Nephron progenitor cell (in vitro differentiated cells): Measurements from ENCODE around the gene SLC6A3.

Experiments
- DNase-seq: peaks from one replicate; pipeline ENCODE4 v3.0.0; 2021
- H3K27ac Mint-ChIP-seq: 2 replicates; pipeline ENCODE4 v1.8.0; 2021; ENCODE audit warnings: mild to moderate bottlenecking, moderate library complexity, mixed read lengths
- H3K27me3 Mint-ChIP-seq: 2 replicates; pipeline ENCODE4 v1.8.0; 2021; ENCODE audit warnings: mild to moderate bottlenecking, low read depth, mixed read lengths; ENCODE audit not compliant: poor library complexity
- H3K36me3 Mint-ChIP-seq: 2 replicates; pipeline ENCODE4 v1.8.0; 2021; ENCODE audit warnings: low read depth, mixed read lengths
- H3K4me1 Mint-ChIP-seq: 2 replicates; pipeline ENCODE4 v1.8.0; 2021; ENCODE audit warnings: mixed read lengths
- H3K4me3 Mint-ChIP-seq: 2 replicates; pipeline ENCODE4 v1.8.0; 2021; ENCODE audit warnings: mild to moderate bottlenecking, moderate library complexity, mixed read lengths
- H3K9me3 Mint-ChIP-seq: 2 replicates; pipeline ENCODE4 v1.8.0; 2021; ENCODE audit warnings: mild to moderate bottlenecking, moderate library complexity, mixed read lengths
- TF ChIP-seq, protein P1 (sequence below): fragments of 200-600 bp; sonication (generic); IDR thresholded peaks from 2 replicates; pipeline ENCODE4 v1.5.0; 2021; ENCODE audit warnings: antibody characterized with exemption

SLC6A3 gene

DNA sequence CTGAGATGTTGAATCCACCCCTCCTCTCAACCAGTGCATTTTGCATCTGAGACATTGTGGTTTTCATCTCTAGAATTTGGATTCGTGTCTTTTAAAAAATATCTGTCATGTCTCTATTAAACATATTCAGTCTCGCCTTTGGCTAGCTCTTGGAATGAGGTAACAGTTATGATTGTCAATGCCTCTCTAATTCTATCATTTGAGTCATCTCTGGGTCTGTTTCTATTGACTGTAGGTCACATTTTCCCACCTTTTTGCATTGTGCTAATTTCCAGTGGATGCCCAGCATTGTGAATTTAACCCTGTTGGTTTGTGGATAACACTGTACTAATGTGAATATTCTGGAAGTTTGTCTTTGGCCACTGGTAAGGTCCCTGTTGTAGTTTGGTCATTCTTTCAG lies 8.4 kb upstream of the SLC6A3 start:
- TF ChIP-seq, protein P1, sequence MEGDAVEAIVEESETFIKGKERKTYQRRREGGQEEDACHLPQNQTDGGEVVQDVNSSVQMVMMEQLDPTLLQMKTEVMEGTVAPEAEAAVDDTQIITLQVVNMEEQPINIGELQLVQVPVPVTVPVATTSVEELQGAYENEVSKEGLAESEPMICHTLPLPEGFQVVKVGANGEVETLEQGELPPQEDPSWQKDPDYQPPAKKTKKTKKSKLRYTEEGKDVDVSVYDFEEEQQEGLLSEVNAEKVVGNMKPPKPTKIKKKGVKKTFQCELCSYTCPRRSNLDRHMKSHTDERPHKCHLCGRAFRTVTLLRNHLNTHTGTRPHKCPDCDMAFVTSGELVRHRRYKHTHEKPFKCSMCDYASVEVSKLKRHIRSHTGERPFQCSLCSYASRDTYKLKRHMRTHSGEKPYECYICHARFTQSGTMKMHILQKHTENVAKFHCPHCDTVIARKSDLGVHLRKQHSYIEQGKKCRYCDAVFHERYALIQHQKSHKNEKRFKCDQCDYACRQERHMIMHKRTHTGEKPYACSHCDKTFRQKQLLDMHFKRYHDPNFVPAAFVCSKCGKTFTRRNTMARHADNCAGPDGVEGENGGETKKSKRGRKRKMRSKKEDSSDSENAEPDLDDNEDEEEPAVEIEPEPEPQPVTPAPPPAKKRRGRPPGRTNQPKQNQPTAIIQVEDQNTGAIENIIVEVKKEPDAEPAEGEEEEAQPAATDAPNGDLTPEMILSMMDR = no peak
- H3K27me3 Mint-ChIP-seq = peaks cover 56% of the 10 kb centered on the region
- H3K27ac Mint-ChIP-seq = no peak overlapping the region

DNA sequence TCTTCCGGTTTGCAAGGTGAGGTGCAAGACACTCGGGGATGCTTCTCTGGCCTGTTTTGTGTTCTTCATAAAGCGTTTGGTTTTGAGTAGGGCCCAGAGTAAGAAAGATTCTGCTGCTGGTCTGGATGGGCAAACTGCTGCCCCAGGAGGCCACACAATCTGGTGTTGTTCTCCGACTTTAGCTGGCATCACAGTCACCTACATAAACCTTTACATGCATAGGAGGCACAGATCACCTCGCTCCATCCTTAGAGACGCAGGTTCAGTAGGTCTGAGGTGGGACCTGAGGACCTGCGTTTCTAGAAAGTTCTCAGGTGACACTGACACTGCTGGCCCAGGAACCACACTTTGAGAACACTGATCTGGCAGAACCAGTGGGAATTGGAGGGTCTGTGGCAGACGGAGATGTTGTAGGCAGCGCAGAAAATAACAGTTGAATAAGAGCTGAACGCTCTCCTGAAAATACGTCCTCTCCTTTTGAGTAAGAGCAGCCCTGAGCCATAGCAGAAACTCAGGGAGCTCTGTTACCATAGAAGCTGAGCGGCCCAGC lies 3.9 kb upstream of the SLC6A3 start:
- DNase-seq = no peak
- H3K9me3 Mint-ChIP-seq = peaks cover 43% of the 10 kb centered on the region
- H3K27ac Mint-ChIP-seq = no peak overlapping the region
- H3K27me3 Mint-ChIP-seq = peaks cover 97% of the 10 kb centered on the region
- no peak overlapping the region for H3K4me3 Mint-ChIP-seq
- peaks cover 3% of the 10 kb centered on the region for H3K4me1 Mint-ChIP-seq
- TF ChIP-seq, protein P1 = no peak
- H3K36me3 Mint-ChIP-seq = no peaks in the 10 kb centered on the region

More for the DNA sequence above, 8.4 kb upstream of the SLC6A3 start:
- Mint-ChIP-seq H3K4me1 (no peaks in the 10 kb centered on the region), H3K36me3 (peaks cover 18% of the 10 kb centered on the region), H3K9me3 (peaks cover 79% of the 10 kb centered on the region), H3K4me3 (no peak overlapping the region)
- no peak for DNase-seq

DNA sequence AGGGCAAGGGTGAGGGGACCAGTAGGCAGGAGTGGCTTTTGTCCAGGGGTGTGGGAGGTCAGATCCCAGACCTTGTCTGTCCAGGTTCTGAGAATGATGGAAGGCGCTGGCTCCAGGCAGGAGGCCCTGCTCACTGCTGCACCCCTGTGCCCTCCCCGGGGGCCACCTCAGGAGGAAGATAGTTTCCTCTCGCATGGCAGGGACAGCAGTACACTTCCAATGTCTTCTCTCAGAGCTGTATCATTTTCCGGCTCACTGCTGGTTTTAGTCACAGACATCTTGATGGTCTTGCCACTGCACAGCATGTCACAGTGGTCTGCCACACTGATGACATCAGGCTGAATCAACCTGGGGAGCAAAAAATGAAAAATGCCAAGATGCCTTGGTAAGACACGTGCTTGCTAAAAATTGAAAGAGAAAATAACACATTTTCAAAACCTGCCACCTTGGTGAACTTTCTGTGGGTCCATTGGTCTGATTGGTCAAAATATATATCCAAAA lies 3.3 kb upstream of the SLC6A3 start:
- peaks cover 37% of the 10 kb centered on the region for H3K9me3 Mint-ChIP-seq
- no peaks in the 10 kb centered on the region for H3K36me3 Mint-ChIP-seq
- no peak overlapping the region for H3K4me3 Mint-ChIP-seq
- TF ChIP-seq, protein P1 = no peak
- peaks cover 97% of the 10 kb centered on the region for H3K27me3 Mint-ChIP-seq
- no peak for DNase-seq
- H3K27ac Mint-ChIP-seq = no peak overlapping the region
- peaks cover 6% of the 10 kb centered on the region for H3K4me1 Mint-ChIP-seq

DNA sequence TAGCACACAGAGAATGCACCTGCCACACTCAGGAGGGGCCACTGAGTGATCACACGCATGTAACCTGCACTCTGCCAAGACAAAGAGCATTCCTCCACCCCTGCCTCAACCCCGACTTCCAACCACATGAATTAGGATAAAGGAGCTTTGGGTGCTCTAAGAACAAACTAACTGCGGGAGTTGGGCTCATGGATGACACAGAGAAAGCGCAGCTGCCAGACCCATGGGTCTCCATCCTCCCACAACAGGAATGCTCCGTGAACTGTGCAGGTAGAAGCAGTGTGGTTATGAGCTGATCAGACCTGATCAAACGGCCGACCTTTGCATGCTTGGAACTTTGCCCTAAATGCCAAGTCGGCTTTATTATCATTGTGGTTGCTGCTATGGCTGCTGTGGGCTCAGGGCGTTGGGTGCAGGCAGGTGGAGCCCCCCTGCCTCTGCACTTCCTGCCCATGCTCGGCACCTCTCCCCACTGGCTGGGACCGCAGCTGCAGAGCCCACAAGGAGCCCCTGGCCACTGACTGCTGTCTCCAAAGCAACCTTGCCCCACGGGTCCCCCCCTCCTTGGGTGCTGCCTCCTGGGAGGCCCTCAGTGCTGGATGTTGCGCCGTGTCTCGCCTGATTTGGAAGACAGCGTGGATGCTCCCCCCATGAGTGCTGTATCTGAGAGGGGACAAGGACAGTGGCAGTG lies 2.6 kb upstream of the SLC6A3 start:
- H3K27ac Mint-ChIP-seq = no peak overlapping the region
- H3K4me3 Mint-ChIP-seq = no peak overlapping the region
- TF ChIP-seq, protein P1 = no peak
- H3K9me3 Mint-ChIP-seq = peaks cover 30% of the 10 kb centered on the region
- H3K27me3 Mint-ChIP-seq = peaks cover 97% of the 10 kb centered on the region
- peaks cover 6% of the 10 kb centered on the region for H3K4me1 Mint-ChIP-seq
- no peaks in the 10 kb centered on the region for H3K36me3 Mint-ChIP-seq
- DNase-seq = no peak

DNA sequence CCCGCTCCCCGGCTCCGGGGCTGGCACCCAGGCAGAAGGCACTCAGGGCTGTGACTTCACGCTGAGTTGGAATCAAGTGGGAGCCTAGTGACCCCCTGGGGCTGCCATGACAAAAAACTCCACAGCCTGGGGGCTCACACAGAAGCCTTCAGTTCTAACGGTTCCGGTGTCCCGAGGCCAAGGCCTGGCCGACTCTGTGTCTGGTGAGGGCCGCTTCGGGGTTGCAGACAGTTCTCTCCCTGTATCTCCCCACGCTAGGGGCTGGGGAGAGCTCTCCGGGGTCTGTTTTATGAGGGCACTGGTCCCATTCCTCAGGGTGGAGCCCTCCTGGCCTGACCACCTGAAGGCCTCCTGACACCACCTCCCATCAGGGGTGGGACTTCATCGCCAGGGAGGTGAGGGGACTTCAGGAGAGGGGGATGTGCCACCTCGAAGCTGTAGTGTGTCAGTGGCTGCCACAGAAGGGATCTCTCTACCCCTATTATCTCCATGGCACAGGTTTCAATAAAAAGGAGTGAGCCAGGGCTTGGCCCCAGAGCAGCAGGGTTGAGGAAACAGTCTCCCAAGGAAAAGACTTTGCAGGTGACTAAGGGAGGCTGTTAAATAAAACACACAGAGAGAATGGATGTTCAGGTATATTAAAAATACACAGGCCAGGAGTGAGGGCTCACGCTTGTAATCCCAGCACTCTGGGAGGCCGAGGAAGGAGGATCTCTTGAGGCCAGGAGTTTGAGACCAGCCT lies 1.5 kb upstream of the SLC6A3 start:
- H3K36me3 Mint-ChIP-seq = no peaks in the 10 kb centered on the region
- H3K27me3 Mint-ChIP-seq = peaks cover 98% of the 10 kb centered on the region
- no peak overlapping the region for H3K27ac Mint-ChIP-seq
- TF ChIP-seq, protein P1 = no peak
- DNase-seq = no peak
- peaks cover 6% of the 10 kb centered on the region for H3K4me1 Mint-ChIP-seq
- no peak overlapping the region for H3K4me3 Mint-ChIP-seq
- peaks cover 19% of the 10 kb centered on the region for H3K9me3 Mint-ChIP-seq
